Measurements from ENCODE around the gene STXBP6. TPM values are rescaled to one million over a fixed set of nuclear protein-coding genes. Genes with fewer than 3 reads are reported as not detected.

STXBP6 gene
- total and polyA plus RNA-seq, 2 of the 13 experiments (the other 11 are each of a cell fraction or from before 2014, with no cell fraction given): 35.3 to 42.8 TPM

GRCh38 chr14:24851406-24851805 is 198.5 kb downstream of the STXBP6 start (continued):
- no peak for TF ChIP-seq ZSCAN5A (CRISPR knock-in tag; IDR thresholded peaks at IDR 0.05; ENCODE audit: borderline replicate concordance)
- TF ChIP-seq SNRNP70 (IDR thresholded peaks at IDR 0.05; ENCODE audit: low read depth, low read length): no peak
- TF ChIP-seq GTF2F1 (IDR thresholded peaks at IDR 0.05; ENCODE audit: low read length): no peak
- TF ChIP-seq ZBTB26 (CRISPR knock-in tag; IDR thresholded peaks at IDR 0.05; ENCODE audit: borderline replicate concordance): no peak
- no peak for TF ChIP-seq SMAD1 (CRISPR knock-in tag; IDR thresholded peaks at IDR 0.05; ENCODE audit: borderline replicate concordance, low read depth)
- TF ChIP-seq PLRG1 (conservative IDR thresholded peaks at IDR 0.05): no peak
- TF ChIP-seq PHB2 (IDR thresholded peaks at IDR 0.05; ENCODE audit: partially characterized antibody): no peak
- no peak for TF ChIP-seq ZNF883 (CRISPR knock-in tag; IDR thresholded peaks at IDR 0.05; ENCODE audit: not compliant biosample characterization)
- no peak for TF ChIP-seq KLF15 (CRISPR knock-in tag; IDR thresholded peaks at IDR 0.05; ENCODE audit: borderline replicate concordance)
- no peak for TF ChIP-seq ZNF660 (CRISPR knock-in tag; IDR thresholded peaks at IDR 0.05; ENCODE audit: borderline replicate concordance, low read depth)
- TF ChIP-seq ZNF264 (CRISPR knock-in tag; IDR thresholded peaks at IDR 0.05): no peak

- no peak overlapping the region for H3K9ac ChIP-seq (ENCODE audit: insufficient read depth, low read depth, low read length)
- peaks cover 18% of the 10 kb centered on the region for H3K4me1 ChIP-seq (ENCODE audit: insufficient read depth, low read length)
- in situ Hi-C loops (cut with HindIII; ENCODE audit: extremely low pct_ligation_motif_present, low pct_unique_long_range_greater_than_20kb) (no loop called here), intact Hi-C loops (cut with micrococcal nuclease; ENCODE audit: unreplicated experiment) (no loop called here)
- no peaks in the 10 kb centered on the region for H3K9me3 ChIP-seq (ENCODE audit: low read length)
- H3K4me3 ChIP-seq (replicated peaks in 1 of 3; ENCODE audit: insufficient read depth in 1 of 3, low read depth in 2 of 3, low read length in 3 of 3): no peak overlapping the region
- no peak for DNase-seq (ENCODE audit: low spot score)
- H3K79me2 ChIP-seq (ENCODE audit: insufficient read depth, low read length): no peaks in the 10 kb centered on the region
- no peak overlapping the region for H2AFZ ChIP-seq (ENCODE audit: low read length)
- no peak overlapping the region for H3K27ac ChIP-seq (ENCODE audit: extremely low read length, insufficient read depth, low read length)
- no peaks in the 10 kb centered on the region for H4K20me1 ChIP-seq (ENCODE audit: insufficient read depth, low read length)
- peaks cover 0 to 2% of the 10 kb centered on the region in 2 experiments; a peak in 2 of 5 replicates for H3K36me3 ChIP-seq (replicated peaks in 1 of 2; ENCODE audit: control insufficient read depth in 1 of 2, insufficient read depth in 2 of 2, low read length in 2 of 2)
- no peak for FAIRE-seq
- no peak for ATAC-seq
- 96% methylated on average over 2 of the region's 2 CpGs for WGBS (ENCODE audit: low lambda C conversion rate)
- H3K4me2 ChIP-seq (ENCODE audit: low read depth, low read length): no peak overlapping the region
- CTCF ChIA-PET (ENCODE audit: low intra/inter-chr PET ratio, low total read pairs): no interaction called here
- POLR2A ChIA-PET: interaction anchor here (1.1 kb wide), 1 partner anchor 10 kb away, joined by 5 read pairs; no protein-coding TSS in a partner anchor
- H3K27me3 ChIP-seq (ENCODE audit: control insufficient read depth in 1 of 2, insufficient read depth in 2 of 2, low read length in 2 of 2): no peaks in the 10 kb centered on the region
- BruUV-seq (replicated peaks): no TSS peak
- TF ChIP-seq ISL2 (CRISPR knock-in tag; IDR thresholded peaks at IDR 0.05): no peak
- no peak for TF ChIP-seq SRSF4 (IDR thresholded peaks at IDR 0.05; ENCODE audit: low read depth, low read length, poor library complexity, severe bottlenecking)
- TF ChIP-seq FOXP1 (IDR thresholded peaks at IDR 0.05): no peak
- TF ChIP-seq FOXP1 (CRISPR knock-in tag; IDR thresholded peaks at IDR 0.05): no peak
- TF ChIP-seq NBN (conservative IDR thresholded peaks at IDR 0.05): no peak
- no peak for TF ChIP-seq ZNF740 (CRISPR knock-in tag; IDR thresholded peaks at IDR 0.05)
- no peak for TF ChIP-seq HMGXB3 (CRISPR knock-in tag; IDR thresholded peaks at IDR 0.05; ENCODE audit: borderline replicate concordance)
Measured at GRCh38 chr14:24850072-24850471, 199.9 kb downstream of the STXBP6 start.

All from HepG2 (cell line).